Measurements from ENCODE around the gene PTPN14. TPM values are rescaled to one million over a fixed set of nuclear protein-coding genes. Genes with fewer than 3 reads are reported as not detected.

Gene PTPN14
- total and polyA plus RNA-seq, 2 of the 8 experiments (the other 6 are each of a cell fraction or from before 2014, with no cell fraction given): 14.4 to 93.6 TPM

GRCh38 chr1:214473862-214474261, 77.5 kb downstream of the PTPN14 start (continued):
- no peak for TF ChIP-seq SUZ12 (IDR thresholded peaks at IDR 0.05; ENCODE audit: low read length)
- TF ChIP-seq GTF2F1 (IDR thresholded peaks at IDR 0.05; ENCODE audit: borderline replicate concordance, low read depth, low read length): no peak
